HG03520 (cell line): Measurements from ENCODE around the gene SHISAL2A.
A peak's percentile ranks its signal among the peaks of the same experiment; 100 is the strongest.

Experiments used
- ATAC-seq: cut with Tn5 transposase; IDR thresholded peaks from one replicate; pipeline ENCODE4 v1.9.1; 2021; ENCODE audit warnings: mild to moderate bottlenecking, moderate library complexity; ENCODE audit not compliant: unreplicated experiment

SHISAL2A gene

GRCh38 chr1:52615489-52616042 lies 17.4 kb upstream of the SHISAL2A start:
- ATAC-seq: no peak

GRCh38 chr1:52621950-52622349 lies 11.0 kb upstream of the SHISAL2A start:
- ATAC-seq: no peak

GRCh38 chr1:52623812-52624211 lies 9.2 kb upstream of the SHISAL2A start:
- no peak for ATAC-seq

- ATAC-seq: no peak
Observed at GRCh38 chr1:52627028-52627427, 5.9 kb upstream of the SHISAL2A start.

- ATAC-seq: no peak
Observed at GRCh38 chr1:52628614-52629324, 4.2 kb upstream of the SHISAL2A start.

GRCh38 chr1:52629325-52629643 lies 3.7 kb upstream of the SHISAL2A start:
- no peak for ATAC-seq

- no peak for ATAC-seq
Observed at GRCh38 chr1:52629667-52630066, 3.3 kb upstream of the SHISAL2A start.

- ATAC-seq: no peak
Observed at GRCh38 chr1:52631759-52632331, 1.1 kb upstream of the SHISAL2A start.

GRCh38 chr1:52633291-52633754 lies 355 bp downstream of the SHISAL2A start:
- ATAC-seq: no peak

GRCh38 chr1:52634111-52634510 lies 1.1 kb downstream of the SHISAL2A start:
- ATAC-seq: no peak

GRCh38 chr1:52635321-52636089 lies 2.5 kb downstream of the SHISAL2A start:
- ATAC-seq: no peak

GRCh38 chr1:52636721-52637695 lies 4.0 kb downstream of the SHISAL2A start:
- peak; percentile 70 for ATAC-seq

GRCh38 chr1:52637946-52638345 lies 5.0 kb downstream of the SHISAL2A start:
- ATAC-seq: no peak

- ATAC-seq: no peak
Observed at GRCh38 chr1:52640697-52641096, 7.7 kb downstream of the SHISAL2A start.

- no peak for ATAC-seq
Observed at GRCh38 chr1:52641307-52641706, 8.3 kb downstream of the SHISAL2A start.

- no peak for ATAC-seq
Observed at GRCh38 chr1:52645261-52645660, 12.3 kb downstream of the SHISAL2A start.

- no peak for ATAC-seq
Observed at GRCh38 chr1:52651904-52652303, 18.9 kb downstream of the SHISAL2A start.

GRCh38 chr1:52653207-52653849 lies 20.4 kb downstream of the SHISAL2A start:
- no peak for ATAC-seq

GRCh38 chr1:52654063-52654462 lies 21.1 kb downstream of the SHISAL2A start:
- ATAC-seq: no peak

GRCh38 chr1:52657702-52658101 lies 24.7 kb downstream of the SHISAL2A start:
- no peak for ATAC-seq
